HepG2 (cell line): ENCODE results near the gene POLR3GL. TPM values are rescaled to one million over a fixed set of nuclear protein-coding genes. Genes with fewer than 3 reads are reported as not detected.
A peak's percentile ranks its signal among the peaks of the same experiment; 100 is the strongest.

Source experiments
- AGO2 ChIP-seq: fragments of 200-400 bp; formaldehyde crosslinking; optimal IDR thresholded peaks from 2 replicates; pipeline ENCODE3; 2017; ENCODE audit warnings: mild to moderate bottlenecking, low read depth, low read length, moderate library complexity
- CCDC6 ChIP-seq: sonication (generic); formaldehyde crosslinking; IDR thresholded peaks from 2 replicates; pipeline ENCODE4 v1.8.1; 2022; ENCODE audit warnings: mild to moderate bottlenecking, missing genetic modification reagents, moderate library complexity
- CEBPG ChIP-seq: IDR thresholded peaks from 2 replicates; pipeline ENCODE4 v1.6.1; 2016
- ELF3 ChIP-seq: IDR thresholded peaks from 2 replicates; pipeline ENCODE4 v1.6.1; 2016; ENCODE audit warnings: missing genetic modification reagents, missing compliant biosample characterization
- EP300 ChIP-seq, 3 experiments: sonication (generic) in 1 of 3; formaldehyde crosslinking in 1 of 3; IDR thresholded peaks; 2 replicates each; pipeline versions ENCODE4 v1.5.1 to v1.6.1; 2011 to 2020; ENCODE audit warnings: low read depth in 2 of 3, low read length in 2 of 3, borderline replicate concordance in 1 of 3, improper control_type of control experiment in 1 of 3, mild to moderate bottlenecking in 1 of 3, missing genetic modification reagents in 1 of 3, moderate library complexity in 1 of 3
- FOSL2 ChIP-seq: sonication (generic); formaldehyde crosslinking; IDR thresholded peaks from 2 replicates; pipeline ENCODE4 v1.4.0; 2020; ENCODE audit warnings: missing genetic modification reagents
- HOXA5 ChIP-seq: sonication (generic); formaldehyde crosslinking; IDR thresholded peaks from 2 replicates; pipeline ENCODE4 v1.4.0; 2020; ENCODE audit warnings: missing genetic modification reagents
- KMT2B ChIP-seq: IDR thresholded peaks from 2 replicates; pipeline ENCODE4 v1.6.1; 2016; ENCODE audit warnings: missing genetic modification reagents, missing compliant biosample characterization
- MATR3 ChIP-seq: sonication (generic); formaldehyde crosslinking; IDR thresholded peaks from 2 replicates; pipeline ENCODE4 v1.4.0; 2020; ENCODE audit warnings: missing genetic modification reagents
- MAZ ChIP-seq, 2 experiments: sonication (generic) in 1 of 2; formaldehyde crosslinking in 1 of 2; IDR thresholded peaks; 2 replicates each; pipeline versions ENCODE4 v1.5.0 to v1.6.1; 2012 to 2020; ENCODE audit warnings: low read depth in 2 of 2, mild to moderate bottlenecking in 2 of 2, borderline replicate concordance in 1 of 2, improper control_type of control experiment in 1 of 2, low read length in 1 of 2, missing genetic modification reagents in 1 of 2, moderate library complexity in 1 of 2
- MED1 ChIP-seq: sonication (generic); formaldehyde crosslinking; IDR thresholded peaks from 2 replicates; pipeline ENCODE4 v1.4.0; 2020; ENCODE audit warnings: missing genetic modification reagents
- MIER2 ChIP-seq: IDR thresholded peaks from 2 replicates; pipeline ENCODE4 v1.6.1; 2016; ENCODE audit warnings: missing biosample characterization, missing genetic modification reagents
- NCOR1 ChIP-seq: fragments of 200-600 bp; sonication (generic); IDR thresholded peaks from 2 replicates; pipeline ENCODE4 v1.7.0; 2017; ENCODE audit warnings: antibody characterized with exemption, low read length, borderline replicate concordance
- NR2F6 ChIP-seq, 2 experiments: IDR thresholded peaks; 2 replicates each; pipeline ENCODE4 v1.6.1; 2016; ENCODE audit warnings: antibody characterized with exemption in 1 of 2, mild to moderate bottlenecking in 1 of 2
- RARA ChIP-seq: IDR thresholded peaks from 2 replicates; pipeline ENCODE4 v1.6.1; 2016; ENCODE audit warnings: missing genetic modification reagents, missing compliant biosample characterization
- SMAD1 ChIP-seq: sonication (generic); formaldehyde crosslinking; IDR thresholded peaks from 2 replicates; pipeline ENCODE4 v1.4.0; 2020; ENCODE audit warnings: missing genetic modification reagents, low read depth, mild to moderate bottlenecking, borderline replicate concordance
- SMAD3 ChIP-seq: sonication (generic); formaldehyde crosslinking; IDR thresholded peaks from 2 replicates; pipeline ENCODE4 v1.4.0; 2020; ENCODE audit warnings: missing genetic modification reagents
- SPEN ChIP-seq: sonication (generic); formaldehyde crosslinking; IDR thresholded peaks from 2 replicates; pipeline ENCODE4 v1.5.1; 2020; ENCODE audit warnings: low read depth, mild to moderate bottlenecking, missing genetic modification reagents
- TBL1XR1 ChIP-seq: fragments of 150-350 bp; IDR thresholded peaks from 2 replicates; pipeline ENCODE4 v1.6.1; 2014; ENCODE audit warnings: borderline replicate concordance, low read length; ENCODE audit not compliant: partially characterized antibody
- ZBTB7B ChIP-seq: sonication (generic); formaldehyde crosslinking; IDR thresholded peaks from 2 replicates; pipeline ENCODE4 v1.4.0; 2020; ENCODE audit warnings: missing genetic modification reagents
- ZMYM3 ChIP-seq: sonication (generic); formaldehyde crosslinking; IDR thresholded peaks from 2 replicates; pipeline ENCODE4 v1.5.1; 2020; ENCODE audit warnings: mild to moderate bottlenecking, missing genetic modification reagents
- ZNF280D ChIP-seq: sonication (generic); formaldehyde crosslinking; IDR thresholded peaks from 2 replicates; pipeline ENCODE4 v1.5.1; 2020; ENCODE audit warnings: mild to moderate bottlenecking, missing genetic modification reagents
- ZNF350 ChIP-seq: sonication (generic); formaldehyde crosslinking; IDR thresholded peaks from 2 replicates; pipeline ENCODE4 v1.4.0; 2020; ENCODE audit warnings: mild to moderate bottlenecking, low read depth, missing genetic modification reagents, borderline replicate concordance
- ZNF354B ChIP-seq: sonication (generic); formaldehyde crosslinking; IDR thresholded peaks from 2 replicates; pipeline ENCODE4 v1.8.0; 2022; ENCODE audit warnings: mild to moderate bottlenecking, missing genetic modification reagents
- ZNF879 ChIP-seq: sonication (generic); formaldehyde crosslinking; IDR thresholded peaks from 2 replicates; pipeline ENCODE4 v1.8.1; 2023; ENCODE audit warnings: missing genetic modification reagents
- polyA plus RNA-seq, 8 experiments: library from polyadenylated mRNA; depleted of rRNA in 3 of 8; stranded (reverse) in 7 of 8; unstranded in 1 of 8; fragments of >200 nt; fragmentation: Illumina TruSeq in 4 of 8; extraction: Trizol in 4 of 8; gene quantifications; 2 replicates each; pipeline versions ENCODE4 v1.2.1 to v1.2.3, GENCODE V29; 2011 to 2016; ENCODE audit warnings: low read depth in 4 of 8, missing spikeins in 1 of 8, mixed read lengths in 1 of 8; ENCODE audit not compliant: insufficient read depth in 1 of 8
- total RNA-seq, 5 experiments: library from RNA; depleted of rRNA; stranded (reverse); fragments of >200 nt; fragmentation: Illumina TruSeq; extraction: Trizol; gene quantifications; 2 replicates each; pipeline ENCODE4 v1.2.3, GENCODE V29; 2016; ENCODE audit warnings: low read depth in 1 of 5

Gene POLR3GL
- total and polyA plus RNA-seq, 2 of the 13 experiments (the other 11 are each of a cell fraction or from before 2014, with no cell fraction given) = 11.5 to 12.4 TPM

- peak; percentile 59; the same call in 1 of the 2 replicates for TF ChIP-seq ZBTB7B (CRISPR knock-in tag)
- no peak for TF ChIP-seq AGO2
- peak; percentile 60; the same call in 1 of the 2 replicates for TF ChIP-seq MAZ (IDR thresholded peaks at IDR 0.05; ENCODE audit: borderline replicate concordance, low read depth, low read length)
- peak; percentile 61; the same call in 1 of the 2 replicates for TF ChIP-seq MAZ (CRISPR knock-in tag; IDR thresholded peaks at IDR 0.05; ENCODE audit: low read depth)
- TF ChIP-seq KMT2B (CRISPR knock-in tag) = no peak
- peak; percentile 60 for TF ChIP-seq NR2F6 (IDR thresholded peaks at IDR 0.05)
- TF ChIP-seq NR2F6 (CRISPR knock-in tag; IDR thresholded peaks at IDR 0.05) = no peak
- TF ChIP-seq ZMYM3 (CRISPR knock-in tag) = no peak; the same call in 1 of the 2 replicates
- 0 out of 2 replicates have a peak, but pooled peaks have one; percentile 12 for TF ChIP-seq RARA (CRISPR knock-in tag)
- peak in 1 of 2 experiments; percentile 75; a peak in 1 of 4 replicates for TF ChIP-seq EP300 (IDR thresholded peaks at IDR 0.05; ENCODE audit: low read depth in 2 of 2, low read length in 2 of 2)
- no peak for TF ChIP-seq EP300 (CRISPR knock-in tag; IDR thresholded peaks at IDR 0.05; ENCODE audit: borderline replicate concordance)
- TF ChIP-seq SMAD3 (CRISPR knock-in tag) = 0 out of 2 replicates have a peak, but pooled peaks have one; percentile 25
- peak; percentile 64 for TF ChIP-seq FOSL2 (CRISPR knock-in tag)
- no peak for TF ChIP-seq TBL1XR1
- TF ChIP-seq ZNF879 = no peak
- TF ChIP-seq ELF3 (CRISPR knock-in tag) = peak; percentile 22; the same call in 1 of the 2 replicates
- 0 out of 2 replicates have a peak, but pooled peaks have one; percentile 54 for TF ChIP-seq MIER2 (CRISPR knock-in tag)
- TF ChIP-seq SMAD1 (CRISPR knock-in tag) = no peak
- no peak for TF ChIP-seq ZNF280D (CRISPR knock-in tag)
- TF ChIP-seq NCOR1 = peak; percentile 82
- TF ChIP-seq ZNF350 (CRISPR knock-in tag) = no peak
- TF ChIP-seq MATR3 = no peak
- peak; percentile 55; the same call in 1 of the 2 replicates for TF ChIP-seq HOXA5 (CRISPR knock-in tag)
- TF ChIP-seq ZNF354B (CRISPR knock-in tag) = no peak
- TF ChIP-seq CEBPG (CRISPR knock-in tag) = peak; percentile 98
- peak; percentile 28; the same call in 1 of the 2 replicates for TF ChIP-seq MED1
- peak; percentile 36; the same call in 1 of the 2 replicates for TF ChIP-seq SPEN (CRISPR knock-in tag)
- no peak for TF ChIP-seq CCDC6 (CRISPR knock-in tag)
Measured at GRCh38 chr1:146020058-146021049, 55.9 kb downstream of the POLR3GL start (continued).
